ENCODE data around the gene MYH9.

GRCh38 chr22:36295247-36295646 lies 92.5 kb downstream of the MYH9 start:
- TF ChIP-seq CTCF (IDR thresholded peaks at IDR 0.05) (no peak), POLR2A (IDR thresholded peaks at IDR 0.05) (no peak)
